H1 (cell line): ENCODE results near the gene NR1H2. TPM values are rescaled to one million over a fixed set of nuclear protein-coding genes. Genes with fewer than 3 reads are reported as not detected.

Experiments used
- GTF2F1 ChIP-seq: IDR thresholded peaks from 2 replicates; pipeline ENCODE4 v1.6.1; 2012; ENCODE audit warnings: low read depth, low read length, improper control_type of control experiment, borderline replicate concordance
- HDAC6 ChIP-seq: IDR thresholded peaks from one replicate; pipeline ENCODE4 v1.7.1; 2012; ENCODE audit warnings: low read depth, mild to moderate bottlenecking, inconsistent platforms, low read length, moderate library complexity
- TAF7 ChIP-seq: optimal IDR thresholded peaks from 2 replicates; pipeline ENCODE3; 2011; ENCODE audit warnings: low read depth, mild to moderate bottlenecking, inconsistent platforms, low read length, moderate library complexity, borderline replicate concordance
- polyA plus RNA-seq, 7 experiments: library from polyadenylated mRNA; depleted of rRNA in 3 of 7; stranded (reverse) in 5 of 7; unstranded in 2 of 7; fragments of >200 nt in 5 of 7; fragments of 200-250 nt in 2 of 7; gene quantifications; 1 replicate in 5 of 7; 2 replicates in 1 of 7; 4 replicates in 1 of 7; pipeline versions ENCODE4 v1.2.1 to v1.2.3, GENCODE V29; 2011 to 2013; ENCODE audit warnings: missing spikeins in 2 of 7, mixed read lengths in 2 of 7
- total RNA-seq: library from RNA; stranded (reverse); fragmentation: NEBNext Ultra II Directional; extraction: Animal tissue kit (Norgen Biotek cat#: 25700); gene quantifications from 2 replicates; pipeline ENCODE4 v1.2.1, GENCODE V29; 2021
- TF ChIP-seq, protein P1 (sequence below): fragments of 300-600 bp; sonication (generic); IDR thresholded peaks from 2 replicates; pipeline ENCODE4 v1.7.1; 2012; ENCODE audit warnings: low read length, moderate library complexity, mild to moderate bottlenecking, inconsistent platforms; ENCODE audit not compliant: insufficient replicate concordance

The NR1H2 gene
- total and polyA plus RNA-seq, 2 of the 8 experiments (the other 6 are each of a cell fraction or from before 2014, with no cell fraction given) = 40.3 to 47.5 TPM

DNA sequence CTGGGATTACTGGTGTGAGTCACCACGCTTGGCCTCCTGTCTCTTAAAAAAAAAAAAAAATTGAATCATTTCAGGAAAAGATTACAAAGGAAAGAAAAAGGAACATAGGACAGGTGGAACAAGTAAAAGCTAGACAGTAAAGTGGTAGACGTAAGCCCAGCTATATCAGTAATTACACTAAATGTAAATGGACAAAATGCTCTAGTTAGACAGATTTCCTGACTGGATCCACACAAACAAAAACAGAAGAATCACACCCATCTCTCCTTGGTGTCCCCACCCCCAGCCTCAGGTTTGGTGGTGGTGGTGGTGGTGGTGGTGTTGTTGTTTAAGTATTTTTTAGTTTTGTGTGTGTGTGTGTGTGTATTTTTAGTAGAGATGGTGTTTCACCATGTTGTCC, 36.2 kb downstream of the NR1H2 start (continued):
- TF ChIP-seq, protein P1, sequence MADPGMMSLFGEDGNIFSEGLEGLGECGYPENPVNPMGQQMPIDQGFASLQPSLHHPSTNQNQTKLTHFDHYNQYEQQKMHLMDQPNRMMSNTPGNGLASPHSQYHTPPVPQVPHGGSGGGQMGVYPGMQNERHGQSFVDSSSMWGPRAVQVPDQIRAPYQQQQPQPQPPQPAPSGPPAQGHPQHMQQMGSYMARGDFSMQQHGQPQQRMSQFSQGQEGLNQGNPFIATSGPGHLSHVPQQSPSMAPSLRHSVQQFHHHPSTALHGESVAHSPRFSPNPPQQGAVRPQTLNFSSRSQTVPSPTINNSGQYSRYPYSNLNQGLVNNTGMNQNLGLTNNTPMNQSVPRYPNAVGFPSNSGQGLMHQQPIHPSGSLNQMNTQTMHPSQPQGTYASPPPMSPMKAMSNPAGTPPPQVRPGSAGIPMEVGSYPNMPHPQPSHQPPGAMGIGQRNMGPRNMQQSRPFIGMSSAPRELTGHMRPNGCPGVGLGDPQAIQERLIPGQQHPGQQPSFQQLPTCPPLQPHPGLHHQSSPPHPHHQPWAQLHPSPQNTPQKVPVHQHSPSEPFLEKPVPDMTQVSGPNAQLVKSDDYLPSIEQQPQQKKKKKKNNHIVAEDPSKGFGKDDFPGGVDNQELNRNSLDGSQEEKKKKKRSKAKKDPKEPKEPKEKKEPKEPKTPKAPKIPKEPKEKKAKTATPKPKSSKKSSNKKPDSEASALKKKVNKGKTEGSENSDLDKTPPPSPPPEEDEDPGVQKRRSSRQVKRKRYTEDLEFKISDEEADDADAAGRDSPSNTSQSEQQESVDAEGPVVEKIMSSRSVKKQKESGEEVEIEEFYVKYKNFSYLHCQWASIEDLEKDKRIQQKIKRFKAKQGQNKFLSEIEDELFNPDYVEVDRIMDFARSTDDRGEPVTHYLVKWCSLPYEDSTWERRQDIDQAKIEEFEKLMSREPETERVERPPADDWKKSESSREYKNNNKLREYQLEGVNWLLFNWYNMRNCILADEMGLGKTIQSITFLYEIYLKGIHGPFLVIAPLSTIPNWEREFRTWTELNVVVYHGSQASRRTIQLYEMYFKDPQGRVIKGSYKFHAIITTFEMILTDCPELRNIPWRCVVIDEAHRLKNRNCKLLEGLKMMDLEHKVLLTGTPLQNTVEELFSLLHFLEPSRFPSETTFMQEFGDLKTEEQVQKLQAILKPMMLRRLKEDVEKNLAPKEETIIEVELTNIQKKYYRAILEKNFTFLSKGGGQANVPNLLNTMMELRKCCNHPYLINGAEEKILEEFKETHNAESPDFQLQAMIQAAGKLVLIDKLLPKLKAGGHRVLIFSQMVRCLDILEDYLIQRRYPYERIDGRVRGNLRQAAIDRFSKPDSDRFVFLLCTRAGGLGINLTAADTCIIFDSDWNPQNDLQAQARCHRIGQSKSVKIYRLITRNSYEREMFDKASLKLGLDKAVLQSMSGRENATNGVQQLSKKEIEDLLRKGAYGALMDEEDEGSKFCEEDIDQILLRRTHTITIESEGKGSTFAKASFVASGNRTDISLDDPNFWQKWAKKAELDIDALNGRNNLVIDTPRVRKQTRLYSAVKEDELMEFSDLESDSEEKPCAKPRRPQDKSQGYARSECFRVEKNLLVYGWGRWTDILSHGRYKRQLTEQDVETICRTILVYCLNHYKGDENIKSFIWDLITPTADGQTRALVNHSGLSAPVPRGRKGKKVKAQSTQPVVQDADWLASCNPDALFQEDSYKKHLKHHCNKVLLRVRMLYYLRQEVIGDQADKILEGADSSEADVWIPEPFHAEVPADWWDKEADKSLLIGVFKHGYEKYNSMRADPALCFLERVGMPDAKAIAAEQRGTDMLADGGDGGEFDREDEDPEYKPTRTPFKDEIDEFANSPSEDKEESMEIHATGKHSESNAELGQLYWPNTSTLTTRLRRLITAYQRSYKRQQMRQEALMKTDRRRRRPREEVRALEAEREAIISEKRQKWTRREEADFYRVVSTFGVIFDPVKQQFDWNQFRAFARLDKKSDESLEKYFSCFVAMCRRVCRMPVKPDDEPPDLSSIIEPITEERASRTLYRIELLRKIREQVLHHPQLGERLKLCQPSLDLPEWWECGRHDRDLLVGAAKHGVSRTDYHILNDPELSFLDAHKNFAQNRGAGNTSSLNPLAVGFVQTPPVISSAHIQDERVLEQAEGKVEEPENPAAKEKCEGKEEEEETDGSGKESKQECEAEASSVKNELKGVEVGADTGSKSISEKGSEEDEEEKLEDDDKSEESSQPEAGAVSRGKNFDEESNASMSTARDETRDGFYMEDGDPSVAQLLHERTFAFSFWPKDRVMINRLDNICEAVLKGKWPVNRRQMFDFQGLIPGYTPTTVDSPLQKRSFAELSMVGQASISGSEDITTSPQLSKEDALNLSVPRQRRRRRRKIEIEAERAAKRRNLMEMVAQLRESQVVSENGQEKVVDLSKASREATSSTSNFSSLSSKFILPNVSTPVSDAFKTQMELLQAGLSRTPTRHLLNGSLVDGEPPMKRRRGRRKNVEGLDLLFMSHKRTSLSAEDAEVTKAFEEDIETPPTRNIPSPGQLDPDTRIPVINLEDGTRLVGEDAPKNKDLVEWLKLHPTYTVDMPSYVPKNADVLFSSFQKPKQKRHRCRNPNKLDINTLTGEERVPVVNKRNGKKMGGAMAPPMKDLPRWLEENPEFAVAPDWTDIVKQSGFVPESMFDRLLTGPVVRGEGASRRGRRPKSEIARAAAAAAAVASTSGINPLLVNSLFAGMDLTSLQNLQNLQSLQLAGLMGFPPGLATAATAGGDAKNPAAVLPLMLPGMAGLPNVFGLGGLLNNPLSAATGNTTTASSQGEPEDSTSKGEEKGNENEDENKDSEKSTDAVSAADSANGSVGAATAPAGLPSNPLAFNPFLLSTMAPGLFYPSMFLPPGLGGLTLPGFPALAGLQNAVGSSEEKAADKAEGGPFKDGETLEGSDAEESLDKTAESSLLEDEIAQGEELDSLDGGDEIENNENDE = no peak
- TF ChIP-seq HDAC6 (no peak), GTF2F1 (no peak), TAF7 (no peak)
